HG03439 (cell line): Measurements from ENCODE around the gene SRSF1.
"Not testable (repeated sequence)": the region's sequence is repeated elsewhere in the genome, so short reads cannot be mapped to it uniquely, and the experiment has no call there.

Experiments
- ATAC-seq: cut with Tn5 transposase; IDR thresholded peaks from one replicate; pipeline ENCODE4 v1.9.1; 2021; ENCODE audit warnings: mild to moderate bottlenecking, moderate library complexity; ENCODE audit not compliant: unreplicated experiment

SRSF1 gene

GRCh38 chr17:57991537-57991936 is 15.5 kb downstream of the SRSF1 start:
- no peak for ATAC-seq

- ATAC-seq = no peak
Observed at GRCh38 chr17:57990037-57990436, 17.0 kb downstream of the SRSF1 start.

GRCh38 chr17:57988301-57989250 is 18.5 kb downstream of the SRSF1 start:
- ATAC-seq = peak; percentile 73

- ATAC-seq = peak; percentile 62
Observed at GRCh38 chr17:57987581-57988300, 19.3 kb downstream of the SRSF1 start, which contains the start of gene VEZF1. Gene VEZF1 (minus strand): TSS chr17:57988254. CDS start chr17:57988111, 143 bp downstream.

- peak; percentile 7 for ATAC-seq
Observed at GRCh38 chr17:57986841-57987580, 20.0 kb downstream of the SRSF1 start.

GRCh38 chr17:57985675-57985974 is 21.4 kb downstream of the SRSF1 start:
- no peak for ATAC-seq

- no peak for ATAC-seq
Observed at GRCh38 chr17:57984936-57985674, 21.9 kb downstream of the SRSF1 start.

- no peak for ATAC-seq
Observed at GRCh38 chr17:57984261-57984890, 22.7 kb downstream of the SRSF1 start.

- ATAC-seq = no peak
Observed at GRCh38 chr17:57983446-57983845, 23.6 kb downstream of the SRSF1 start.

GRCh38 chr17:57982452-57983170 is 24.4 kb downstream of the SRSF1 start:
- no peak for ATAC-seq

- ATAC-seq = no peak
Observed at GRCh38 chr17:57980522-57980921, 26.5 kb downstream of the SRSF1 start.

- ATAC-seq = no peak
Observed at GRCh38 chr17:57979076-57979475, 28.0 kb downstream of the SRSF1 start.

GRCh38 chr17:57976594-57976993 is 30.5 kb downstream of the SRSF1 start:
- ATAC-seq = no peak

GRCh38 chr17:57975044-57975443 is 32.0 kb downstream of the SRSF1 start:
- ATAC-seq = no peak

- not testable (repeated sequence) for ATAC-seq
Observed at GRCh38 chr17:57974053-57974824, 32.8 kb downstream of the SRSF1 start.

GRCh38 chr17:57972151-57972550 is 34.9 kb downstream of the SRSF1 start:
- no peak for ATAC-seq

- no peak for ATAC-seq
Observed at GRCh38 chr17:57971572-57971971, 35.5 kb downstream of the SRSF1 start.

- no peak for ATAC-seq
Observed at GRCh38 chr17:57970710-57971109, 36.3 kb downstream of the SRSF1 start.

GRCh38 chr17:57968456-57968855 is 38.6 kb downstream of the SRSF1 start:
- ATAC-seq = no peak
